ENCODE results near the gene PHLDA1. TPM values are rescaled to one million over a fixed set of nuclear protein-coding genes. Genes with fewer than 3 reads are reported as not detected.

Gene PHLDA1
- total and polyA plus RNA-seq, 2 donors (not counting 3 experiments of a cell fraction or from before 2014, with no cell fraction given), result 14.1 to 30.8 TPM

GRCh38 chr12:75982979-75983660 is 48.5 kb downstream of the PHLDA1 start:
- dilution Hi-C loops (cut with MboI; ENCODE audit: extremely low pct_ligation_motif_present, low sequenced_read_pairs), result no loop called here
- Histone ChIP-seq H4K20me1 (replicated peaks; ENCODE audit: control insufficient read depth, extremely low read depth, insufficient read depth, low read length) (no peaks in the 10 kb centered on the region), H3K9me1 (replicated peaks; ENCODE audit: control insufficient read depth, extremely low read depth, insufficient read depth, low read length) (no peaks in the 10 kb centered on the region), H3K4me1 (ENCODE audit: control insufficient read depth, extremely low read depth, insufficient read depth, low read length) (peaks cover 33% of the 10 kb centered on the region), H3K9ac (replicated peaks; ENCODE audit: extremely low read depth, insufficient read depth, low read length) (no peak overlapping the region), H3K79me2 (ENCODE audit: control insufficient read depth, insufficient read depth, low read length) (no peaks in the 10 kb centered on the region), H2AFZ (ENCODE audit: low read depth, low read length) (peak overlapping the region; percentile 50), H3K4me3 (replicated peaks in 1 of 3; ENCODE audit: insufficient read depth in 1 of 3, low read depth in 1 of 3, low read length in 3 of 3) (no peak overlapping the region), H3K4me2 (ENCODE audit: insufficient read depth, low read length) (peak overlapping the region; percentile 4), H3K27ac (ENCODE audit: insufficient read depth, low read depth, low read length) (no peak overlapping the region), H3K27me3 (ENCODE audit: control insufficient read depth in 2 of 2, insufficient read depth in 2 of 2, low read length in 2 of 2) (no peaks in the 10 kb centered on the region), H3K36me3 (ENCODE audit: control insufficient read depth in 2 of 2, extremely low read depth in 1 of 2, insufficient read depth in 2 of 2, low read length in 2 of 2) (no peaks in the 10 kb centered on the region), H3K9me3 (replicated peaks; ENCODE audit: control insufficient read depth, insufficient read depth, low read length) (no peaks in the 10 kb centered on the region)
- no peak for DNase-seq (ENCODE audit: low read depth, low spot score)
- POLR2A ChIA-PET, result no interaction called here
- no peak for FAIRE-seq
- intact Hi-C loops (cut with micrococcal nuclease), result no loop called here
- TF ChIP-seq MYC (IDR thresholded peaks at IDR 0.05; ENCODE audit: low read depth, low read length), result no peak
- TF ChIP-seq POLR2A (IDR thresholded peaks at IDR 0.05; ENCODE audit: low read depth, low read length), result no peak
- TF ChIP-seq POLR2AphosphoS5 (IDR thresholded peaks at IDR 0.05; ENCODE audit: insufficient read depth, low read depth, low read length), result no peak
- TF ChIP-seq JUN (IDR thresholded peaks at IDR 0.05; ENCODE audit: borderline replicate concordance, insufficient read depth, insufficient read length, low read depth), result no peak
- no peak for TF ChIP-seq MAX (IDR thresholded peaks at IDR 0.05; ENCODE audit: insufficient read depth, insufficient read length)
- TF ChIP-seq GATA2 (IDR thresholded peaks at IDR 0.05; ENCODE audit: insufficient read depth, insufficient read length, low read depth, low read length), result no peak
- no peak for TF ChIP-seq EZH2 (IDR thresholded peaks at IDR 0.05; ENCODE audit: borderline replicate concordance, low read depth, low read length, severe bottlenecking)
- TF ChIP-seq FOS (IDR thresholded peaks at IDR 0.05; ENCODE audit: borderline replicate concordance, insufficient read depth, low read length), result no peak
- TF ChIP-seq CTCF (IDR thresholded peaks at IDR 0.05; ENCODE audit: extremely low read depth in 1 of 2, insufficient read depth in 1 of 2, low read depth in 1 of 2, low read length in 2 of 2), result no peak
- CTCF ChIA-PET, result interaction anchor here (1.6 kb wide), 1 partner anchor 423 kb away, joined by 3 read pairs; no protein-coding TSS in a partner anchor
- no TSS peak for BruUV-seq (replicated peaks)
